H9 (cell line): Measurements from ENCODE around the gene ULK4. TPM values are rescaled to one million over a fixed set of nuclear protein-coding genes. Genes with fewer than 3 reads are reported as not detected.

Experiments used
- DNase-seq: peaks from one replicate; pipeline ENCODE4 v3.0.0-alpha.2; 2017
- H2AFZ ChIP-seq: one replicate; pipeline ENCODE4 v1.6.1; 2013; ENCODE audit warnings: mild to moderate bottlenecking, low read length, control low read depth, moderate library complexity
- H2AK5ac ChIP-seq: 2 replicates; pipeline ENCODE4 v1.6.1; 2013; ENCODE audit warnings: low read length, control low read depth, mixed read lengths; ENCODE audit not compliant: insufficient read length
- H2BK120ac ChIP-seq: one replicate; pipeline ENCODE4 v1.6.1; 2013; ENCODE audit warnings: low read depth, mild to moderate bottlenecking, low read length, control low read depth, inconsistent platforms; ENCODE audit not compliant: poor library complexity, severe bottlenecking
- H2BK12ac ChIP-seq: 2 replicates; pipeline ENCODE4 v1.6.1; 2013; ENCODE audit warnings: low read length, control low read depth, mixed read lengths, low read depth; ENCODE audit not compliant: insufficient read length
- H2BK15ac ChIP-seq: 2 replicates; pipeline ENCODE4 v1.6.1; 2013; ENCODE audit warnings: low read depth, low read length, control low read depth
- H2BK20ac ChIP-seq: one replicate; pipeline ENCODE4 v1.6.1; 2013; ENCODE audit warnings: low read depth, mild to moderate bottlenecking, low read length, control low read depth, inconsistent platforms; ENCODE audit not compliant: poor library complexity, severe bottlenecking
- H2BK5ac ChIP-seq: 2 replicates; pipeline ENCODE4 v1.6.1; 2013; ENCODE audit warnings: low read length, control low read depth, mixed read lengths; ENCODE audit not compliant: insufficient read length
- H3K14ac ChIP-seq: 2 replicates; pipeline ENCODE4 v1.6.1; 2013; ENCODE audit warnings: low read length, control low read depth; ENCODE audit not compliant: insufficient read depth
- H3K18ac ChIP-seq: 2 replicates; pipeline ENCODE4 v1.6.1; 2013; ENCODE audit warnings: low read depth, mild to moderate bottlenecking, mixed read lengths, low read length, control low read depth; ENCODE audit not compliant: insufficient read length
- H3K23ac ChIP-seq: 2 replicates; pipeline ENCODE4 v1.6.1; 2013; ENCODE audit warnings: low read length, control low read depth, mixed read lengths, low read depth; ENCODE audit not compliant: insufficient read length
- H3K23me2 ChIP-seq: 2 replicates; pipeline ENCODE4 v1.6.1; 2013; ENCODE audit warnings: low read depth, mild to moderate bottlenecking, mixed read lengths, low read length, control low read depth; ENCODE audit not compliant: insufficient read length, poor library complexity, severe bottlenecking
- H3K27ac ChIP-seq: 2 replicates; pipeline ENCODE4 v1.5.1; 2013; ENCODE audit warnings: low read length, control low read depth, mixed read lengths, low read depth; ENCODE audit not compliant: insufficient read length
- H3K27me3 ChIP-seq: 2 replicates; pipeline ENCODE4 v1.6.1; 2013; ENCODE audit warnings: low read length, control low read depth, inconsistent platforms; ENCODE audit not compliant: insufficient read depth
- H3K4ac ChIP-seq: 2 replicates; pipeline ENCODE4 v1.6.1; 2013; ENCODE audit warnings: low read depth, mild to moderate bottlenecking, control low read depth, inconsistent platforms, low read length, moderate library complexity
- H3K4me1 ChIP-seq: 2 replicates; pipeline ENCODE4 v1.6.1; 2013; ENCODE audit warnings: low read length, control low read depth, inconsistent platforms; ENCODE audit not compliant: insufficient read depth
- H3K4me2 ChIP-seq: 2 replicates; pipeline ENCODE4 v1.6.1; 2013; ENCODE audit warnings: low read length, control low read depth, mixed read lengths; ENCODE audit not compliant: insufficient read length, insufficient read depth
- H3K56ac ChIP-seq: 2 replicates; pipeline ENCODE4 v1.6.1; 2013; ENCODE audit warnings: low read depth, mild to moderate bottlenecking, mixed read lengths, low read length, control low read depth; ENCODE audit not compliant: insufficient read length
- H3K79me1 ChIP-seq: 2 replicates; pipeline ENCODE4 v1.6.1; 2013; ENCODE audit warnings: low read depth, mild to moderate bottlenecking, moderate library complexity, low read length, control low read depth, inconsistent platforms; ENCODE audit not compliant: insufficient read depth, poor library complexity, severe bottlenecking
- H3K79me2 ChIP-seq: 2 replicates; pipeline ENCODE4 v1.6.1; 2013; ENCODE audit warnings: low read length, control low read depth, inconsistent platforms; ENCODE audit not compliant: insufficient read depth
- H3K9ac ChIP-seq: 2 replicates; pipeline ENCODE4 v1.6.1; 2013; ENCODE audit warnings: low read length, control low read depth, mixed read lengths; ENCODE audit not compliant: insufficient read length; ENCODE audit errors: extremely low read depth
- H3K9me3 ChIP-seq: one replicate; pipeline ENCODE4 v1.6.1; 2013; ENCODE audit warnings: low read depth, low read length, inconsistent platforms; ENCODE audit not compliant: control insufficient read depth
- H3T11ph ChIP-seq: one replicate; pipeline ENCODE4 v1.6.1; 2013; ENCODE audit warnings: mild to moderate bottlenecking, low read length, control low read depth, inconsistent platforms
- H4K20me1 ChIP-seq: one replicate; pipeline ENCODE4 v1.6.1; 2013; ENCODE audit not compliant: control insufficient read depth, insufficient read length, insufficient read depth
- H4K5ac ChIP-seq: 2 replicates; pipeline ENCODE4 v1.6.1; 2013; ENCODE audit warnings: low read depth, mild to moderate bottlenecking, mixed read lengths, low read length, control low read depth; ENCODE audit not compliant: insufficient read length
- H4K8ac ChIP-seq: replicated peaks from 2 replicates; pipeline ENCODE4 v1.6.1; 2013; ENCODE audit warnings: low read length, control low read depth, mixed read lengths, low read depth; ENCODE audit not compliant: insufficient read length
- H4K91ac ChIP-seq: 2 replicates; pipeline ENCODE4 v1.6.1; 2013; ENCODE audit warnings: low read depth, mild to moderate bottlenecking, moderate library complexity, mixed read lengths, low read length, control low read depth; ENCODE audit not compliant: insufficient read length
- H3K27ac Mint-ChIP-seq, 3 experiments: 2 replicates in 2 of 3; 3 replicates in 1 of 3; pipeline ENCODE4 v1.8.0; 2020 to 2021; ENCODE audit warnings: mixed read lengths in 3 of 3, mild to moderate bottlenecking in 1 of 3, moderate library complexity in 1 of 3
- H3K27me3 Mint-ChIP-seq: 2 replicates; pipeline ENCODE4 v1.8.0; 2021; ENCODE audit warnings: low read depth, mild to moderate bottlenecking, moderate library complexity, mixed read lengths
- H3K36me3 Mint-ChIP-seq, 3 experiments: 2 replicates in 2 of 3; 3 replicates in 1 of 3; pipeline ENCODE4 v1.8.0; 2020 to 2021; ENCODE audit warnings: low read depth in 3 of 3, mixed read lengths in 3 of 3; ENCODE audit not compliant: insufficient read depth in 1 of 3
- H3K4me1 Mint-ChIP-seq, 2 experiments: 2 replicates each; pipeline ENCODE4 v1.8.0; 2020; ENCODE audit warnings: mixed read lengths in 2 of 2
- H3K4me3 Mint-ChIP-seq, 2 experiments: 2 replicates in 1 of 2; 3 replicates in 1 of 2; pipeline ENCODE4 v1.8.0; 2020 to 2021; ENCODE audit warnings: mild to moderate bottlenecking in 2 of 2, mixed read lengths in 2 of 2, moderate library complexity in 1 of 2
- H3K9me3 Mint-ChIP-seq, 2 experiments: 2 replicates in 1 of 2; 3 replicates in 1 of 2; pipeline ENCODE4 v1.8.0; 2020; ENCODE audit warnings: mild to moderate bottlenecking in 2 of 2, mixed read lengths in 2 of 2, moderate library complexity in 1 of 2
- CTCF ChIP-seq: fragments of 200-600 bp; sonication (generic); conservative IDR thresholded peaks from 3 replicates; pipeline ENCODE4 v1.8.0; 2021; ENCODE audit warnings: antibody characterized with exemption, mild to moderate bottlenecking
- WGBS: extraction: QIAGEN DNeasy Blood & Tissue Kit; methylation state at CpG from one replicate; pipeline ENCODE4 v1.1.7; 2013; ENCODE audit warnings: missing lambda C conversion rate, low lambda C conversion rate, mixed read lengths; ENCODE audit not compliant: insufficient read length; ENCODE audit errors: extremely low coverage; 5-methylcytosine and 5-hydroxymethylcytosine counted together
- total RNA-seq: library from RNA; stranded (reverse); gene quantifications from 2 replicates; pipeline ENCODE4 v1.2.1, GENCODE V29; 2021

The ULK4 gene
- total RNA-seq, 1 experiment from 2014 or later = 12.9 TPM

- H3K18ac ChIP-seq = no peak overlapping the region
- H3K79me2 ChIP-seq = no peaks in the 10 kb centered on the region
- H3K4me1 ChIP-seq = peaks cover 3% of the 10 kb centered on the region; the same call in 1 of the 2 replicates
- H4K8ac ChIP-seq = no peak overlapping the region
- H3K9ac ChIP-seq = no peak overlapping the region
- DNase-seq = peak; percentile 70
- no peaks in the 10 kb centered on the region for H3K79me1 ChIP-seq
- H2BK15ac ChIP-seq = no peak overlapping the region
- no peaks in the 10 kb centered on the region for H4K20me1 ChIP-seq
- H2AK5ac ChIP-seq = no peak overlapping the region
- no peak overlapping the region for H3K14ac ChIP-seq
- peaks cover 0 to 8% (median 1%) of the 10 kb centered on the region in 3 experiments; a peak in 4 of 7 replicates for H3K36me3 Mint-ChIP-seq
- no peak overlapping the region for H2BK120ac ChIP-seq
- no peaks in the 10 kb centered on the region for H3K23me2 ChIP-seq
- no peaks in the 10 kb centered on the region for H3K9me3 ChIP-seq
- no peak overlapping the region for H3K27ac ChIP-seq
- H4K5ac ChIP-seq = no peak overlapping the region
- no peak overlapping the region for H3K4ac ChIP-seq
- no peak for TF ChIP-seq CTCF
- no peak overlapping the region for H3T11ph ChIP-seq
- peaks cover 13 to 17% of the 10 kb centered on the region in 2 experiments for H3K4me1 Mint-ChIP-seq
- H3K4me2 ChIP-seq = peak overlapping the region; percentile 23
- H2BK20ac ChIP-seq = no peak overlapping the region
- peak overlapping the region in 1 of 3 experiments; percentile 68; a peak in 1 of 7 replicates for H3K27ac Mint-ChIP-seq
- H3K9me3 Mint-ChIP-seq = peaks cover 10 to 12% of the 10 kb centered on the region in 2 experiments; a peak in 4 of 5 replicates
- no peak overlapping the region for H4K91ac ChIP-seq
- no peaks in the 10 kb centered on the region; the same call in none of the 2 replicates for H3K27me3 Mint-ChIP-seq
- no CpG with 5 or more reads among the region's 16 CpGs for WGBS
- H3K27me3 ChIP-seq = no peaks in the 10 kb centered on the region
- H3K23ac ChIP-seq = no peak overlapping the region
- no peak overlapping the region for H2BK5ac ChIP-seq
- no peak overlapping the region for H2BK12ac ChIP-seq
- H3K4me3 Mint-ChIP-seq = peak overlapping the region in 1 of 2 experiments; percentile 11; a peak in 2 of 5 replicates
- no peak overlapping the region for H3K56ac ChIP-seq
- H2AFZ ChIP-seq = no peak overlapping the region
These were observed 684.0 kb downstream of the ULK4 start for GRCh38 chr3:41277790-41278465.
